HCT116 (cell line): ENCODE results near the gene FAM228A.

ENCODE experiments used
- CEBPB ChIP-seq: IDR thresholded peaks from 2 replicates; pipeline ENCODE4 v1.6.1; 2012; ENCODE audit warnings: low read depth
- CTCF ChIP-seq, 3 experiments: fragments of 200-600 bp in 1 of 3; sonication (generic) in 1 of 3; IDR thresholded peaks in 2 of 3; conservative IDR thresholded peaks in 1 of 3; 2 replicates each; pipeline ENCODE4 v1.5.1; 2012 to 2017; ENCODE audit warnings: low read depth in 2 of 3, low read length in 2 of 3, antibody characterized with exemption in 1 of 3, borderline replicate concordance in 1 of 3, control low read depth in 1 of 3, mild to moderate bottlenecking in 1 of 3, mixed read lengths in 1 of 3, mixed run types in 1 of 3, moderate library complexity in 1 of 3; ENCODE audit not compliant: insufficient read depth in 1 of 3
- EGR1 ChIP-seq: IDR thresholded peaks from 2 replicates; pipeline ENCODE4 v1.6.1; 2012; ENCODE audit warnings: low read depth
- EZH2phosphoT487 ChIP-seq: fragments of 200-600 bp; IDR thresholded peaks from 2 replicates; pipeline ENCODE4 v1.6.1; 2018; ENCODE audit warnings: antibody characterized with exemption, borderline replicate concordance
- FOSL1 ChIP-seq: IDR thresholded peaks from 2 replicates; pipeline ENCODE4 v1.6.1; 2012; ENCODE audit warnings: low read depth
- JUND ChIP-seq: IDR thresholded peaks from 2 replicates; pipeline ENCODE4 v1.6.1; 2012
- POLR2A ChIP-seq: IDR thresholded peaks from 2 replicates; pipeline ENCODE4 v1.7.0; 2011; ENCODE audit warnings: borderline replicate concordance; ENCODE audit not compliant: insufficient read depth, insufficient read length; ENCODE audit errors: extremely low read depth
- POLR2AphosphoS5 ChIP-seq: IDR thresholded peaks from 2 replicates; pipeline ENCODE4 v1.6.1; 2011; ENCODE audit warnings: mild to moderate bottlenecking, low read depth, low read length, moderate library complexity
- REST ChIP-seq: IDR thresholded peaks from 2 replicates; pipeline ENCODE4 v1.6.1; 2012; ENCODE audit warnings: low read depth
- SIN3A ChIP-seq: IDR thresholded peaks from 2 replicates; pipeline ENCODE4 v1.6.1; 2012; ENCODE audit warnings: low read depth
- TCF7L2 ChIP-seq: IDR thresholded peaks from 2 replicates; pipeline ENCODE4 v1.7.0; 2011; ENCODE audit warnings: borderline replicate concordance, inconsistent platforms; ENCODE audit not compliant: insufficient read depth, insufficient read length; ENCODE audit errors: extremely low read depth
- ZNF274 ChIP-seq: fragments of 200-500 bp; sonication (Bioruptor generic); IDR thresholded peaks from 2 replicates; pipeline ENCODE4 v1.6.1; 2014; ENCODE audit warnings: mild to moderate bottlenecking, low read depth, low read length, inconsistent platforms

- no peak for TF ChIP-seq REST
- no peak for TF ChIP-seq CTCF (IDR thresholded peaks at IDR 0.05 in 2 of 3, conservative IDR thresholded peaks at IDR 0.05 in 1 of 3; ENCODE audit: borderline replicate concordance in 1 of 3, insufficient read depth in 1 of 3, low read depth in 2 of 3, low read length in 2 of 3)
- TF ChIP-seq EZH2phosphoT487: no peak
- TF ChIP-seq CEBPB: no peak
- TF ChIP-seq JUND: no peak
- TF ChIP-seq TCF7L2: no peak
- TF ChIP-seq POLR2A: no peak
- no peak for TF ChIP-seq POLR2AphosphoS5
- no peak for TF ChIP-seq FOSL1
- no peak for TF ChIP-seq SIN3A
- no peak for TF ChIP-seq EGR1
- TF ChIP-seq ZNF274: no peak
Measured at GRCh38 chr2:24190503-24190902, 15.7 kb downstream of the FAM228A start.
